Pancreas (tissue), 10 donors: Measurements from ENCODE around the gene TBC1D4. TPM values are rescaled to one million over a fixed set of nuclear protein-coding genes. Genes with fewer than 3 reads are reported as not detected.

ENCODE experiments used
- ATAC-seq, 4 donors: fragments of 200-7000 bp; cut with Tn5 transposase; one replicate each; pipeline versions ENCODE4 v1.8.0 to v1.9.1; 2020; ENCODE audit warnings: mild to moderate bottlenecking in 4 of 4, moderate library complexity in 4 of 4
- DNase-seq, 6 donors: peaks; one replicate each; pipeline ENCODE4 v3.0.0-alpha.2; 2020
- FAIRE-seq: peaks from 2 replicates; lab custom pipeline; 2012; peaks lifted over from hg19 to GRCh38; lab: Jason Lieb, UNC
- H3K27ac ChIP-seq, 4 donors: fragments of 200-600 bp; sonication (generic); 1 replicate in 3 of 4; 2 replicates in 1 of 4; pipeline versions ENCODE4 v1.5.0 to v1.8.0; 2020
- H3K27me3 ChIP-seq, 4 donors: fragments of 200-600 bp; one replicate each; pipeline ENCODE4 v1.8.0; 2021
- H3K36me3 ChIP-seq, 3 donors: fragments of 200-600 bp; sonication (generic) in 1 of 3; one replicate each; pipeline versions ENCODE4 v1.5.0 to v1.8.0; 2020 to 2021
- H3K4me1 ChIP-seq, 3 donors: fragments of 200-600 bp; one replicate each; pipeline ENCODE4 v1.8.0; 2021
- H3K4me3 ChIP-seq, 4 donors: fragments of 200-600 bp; sonication (generic) in 2 of 4; one replicate each; pipeline versions ENCODE4 v1.5.0 to v1.8.0; 2020 to 2021
- H3K9me3 ChIP-seq, 4 donors: fragments of 200-600 bp; one replicate each; pipeline ENCODE4 v1.8.0; 2021
- CTCF ChIP-seq, 4 donors: fragments of 200-600 bp; sonication (generic) in 3 of 4; IDR thresholded peaks; one replicate each; pipeline versions ENCODE4 v1.5.0 to v1.8.0; 2021; ENCODE audit warnings: antibody characterized with exemption in 4 of 4
- WGBS, 2 donors: extraction: QIAGEN DNeasy Blood & Tissue Kit; methylation state at CpG; one replicate each; pipeline ENCODE4 v1.1.7; 2013; 5-methylcytosine and 5-hydroxymethylcytosine counted together
- intact Hi-C, 3 donors: fragments of 100-400 bp; cut with DNase I; formaldehyde crosslinking; loops; one replicate each; pipeline versions ENCODE4 v1.11.1 to v1.14.2; 2022
- polyA plus RNA-seq, 2 donors: library from polyadenylated mRNA; stranded (reverse); fragments of 200-250 nt; gene quantifications; one replicate each; pipeline ENCODE4 v1.2.3, GENCODE V29; 2013
- total RNA-seq, 6 donors: library from RNA; stranded (reverse); fragmentation: NEBNext Ultra II Directional in 4 of 6; extraction: Animal tissue kit (Norgen Biotek cat#: 25700) in 4 of 6; gene quantifications; one replicate each; pipeline versions ENCODE4 v1.2.1 to v1.2.4, GENCODE V29; 2021 to 2023
- donor health status: healthy with polysubstance abuse.
- donor health status: DM: no; HTN: no; CAD: no; lungs with moderate emphysema.
- donor health status: DM: no; HTN: no; CAD: no.
- donor health status: control.
- donor health status: control.
- donor health status: Bipolar disorder and iron deficiency.
- donor health status: DM: yes; HTN: yes; CAD: no.
- donor health status: DM: no; HTN: no; CAD: no.
- donor health status: DM: no; HTN: no; CAD: no.
- donor health status: DM: yes; HTN: yes; CAD: no.

The TBC1D4 gene
- total and polyA plus RNA-seq, 8 donors = 8.2 to 19.7 (median 10.5) TPM

GRCh38 chr13:75508002-75508548, 26.1 kb upstream of the TBC1D4 start:
- H3K9me3 ChIP-seq = no peaks in the 10 kb centered on the region
- no peak for FAIRE-seq
- H3K4me3 ChIP-seq = no peak overlapping the region
- intact Hi-C loops = no loop called here
- no peak for ATAC-seq
- no peaks in the 10 kb centered on the region for H3K27me3 ChIP-seq
- no peak overlapping the region for H3K27ac ChIP-seq
- no peaks in the 10 kb centered on the region for H3K4me1 ChIP-seq
- 93 to 97% methylated on average over 6 of the region's 6 CpGs for WGBS, 2 donors
- no peaks in the 10 kb centered on the region for H3K36me3 ChIP-seq
- TF ChIP-seq CTCF (IDR thresholded peaks at IDR 0.05) = no peak
- DNase-seq = peak in 1 of 6 donors; percentile 43

- Histone ChIP-seq H3K9me3 (no peaks in the 10 kb centered on the region), H3K4me1 (no peaks in the 10 kb centered on the region), H3K27ac (no peak overlapping the region), H3K27me3 (no peaks in the 10 kb centered on the region), H3K4me3 (no peak overlapping the region), H3K36me3 (no peaks in the 10 kb centered on the region)
- peak in 2 of 6 donors; percentile 23 to 32 for DNase-seq
- ATAC-seq = peak in 1 of 4 donors; percentile 39
- no peak for TF ChIP-seq CTCF (IDR thresholded peaks at IDR 0.05)
- FAIRE-seq = no peak
- intact Hi-C loops = no loop called here
- 88 to 89% methylated on average over 10 of the region's 10 CpGs for WGBS, 2 donors
Measured at GRCh38 chr13:75507027-75508001, 25.3 kb upstream of the TBC1D4 start.

GRCh38 chr13:75506018-75506417, 24.0 kb upstream of the TBC1D4 start:
- intact Hi-C loops = no loop called here
- FAIRE-seq = no peak
- H3K4me3 ChIP-seq = no peak overlapping the region
- no peaks in the 10 kb centered on the region for H3K9me3 ChIP-seq
- peak in 1 of 4 donors; percentile 18 for ATAC-seq
- H3K36me3 ChIP-seq = no peaks in the 10 kb centered on the region
- no peak for TF ChIP-seq CTCF (IDR thresholded peaks at IDR 0.05)
- WGBS, 2 donors = 84 to 95% methylated on average over 1 of the region's 1 CpG
- H3K27ac ChIP-seq = no peak overlapping the region
- DNase-seq = no peak
- H3K4me1 ChIP-seq = no peaks in the 10 kb centered on the region
- H3K27me3 ChIP-seq = no peaks in the 10 kb centered on the region

GRCh38 chr13:75505327-75505726, 23.4 kb upstream of the TBC1D4 start:
- 36 to 43% methylated on average over 3 of the region's 3 CpGs for WGBS, 2 donors
- H3K4me3 ChIP-seq = no peak overlapping the region
- intact Hi-C loops = no loop called here
- no peak overlapping the region for H3K27ac ChIP-seq
- H3K36me3 ChIP-seq = no peaks in the 10 kb centered on the region
- no peak for TF ChIP-seq CTCF (IDR thresholded peaks at IDR 0.05)
- ATAC-seq (peak in 2 of 4 donors; percentile 53 to 54), FAIRE-seq (no peak), DNase-seq (no peak)
- no peaks in the 10 kb centered on the region for H3K9me3 ChIP-seq
- H3K27me3 ChIP-seq = no peaks in the 10 kb centered on the region
- no peaks in the 10 kb centered on the region for H3K4me1 ChIP-seq
